Measurements from ENCODE around the gene RDX. TPM values are rescaled to one million over a fixed set of nuclear protein-coding genes. Genes with fewer than 3 reads are reported as not detected.

The RDX gene
- total and polyA plus RNA-seq, 2 of the 8 experiments (the other 6 are each of a cell fraction or from before 2014, with no cell fraction given), result 27.4 to 100 TPM

DNA sequence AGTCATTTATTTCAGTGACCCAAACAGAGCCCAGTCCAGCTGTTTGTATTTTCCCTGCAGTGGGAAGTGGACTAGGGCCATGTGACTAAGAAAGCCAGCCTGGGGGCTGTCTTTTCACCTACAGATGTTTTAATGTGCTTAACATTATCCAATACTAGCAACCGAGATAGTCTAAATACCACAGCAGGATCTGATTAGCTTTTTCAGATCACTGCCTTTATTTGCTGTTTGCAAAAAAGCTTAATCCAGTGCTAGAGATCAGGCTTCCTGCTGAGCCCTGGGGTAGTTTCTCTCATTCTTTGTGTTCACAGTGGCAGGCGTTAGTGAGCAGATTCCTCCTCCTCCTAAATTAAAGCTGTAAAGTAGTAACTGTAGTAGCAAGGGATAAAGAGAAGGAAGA is 168.3 kb downstream of the RDX start (continued):
- TF ChIP-seq, protein P1, sequence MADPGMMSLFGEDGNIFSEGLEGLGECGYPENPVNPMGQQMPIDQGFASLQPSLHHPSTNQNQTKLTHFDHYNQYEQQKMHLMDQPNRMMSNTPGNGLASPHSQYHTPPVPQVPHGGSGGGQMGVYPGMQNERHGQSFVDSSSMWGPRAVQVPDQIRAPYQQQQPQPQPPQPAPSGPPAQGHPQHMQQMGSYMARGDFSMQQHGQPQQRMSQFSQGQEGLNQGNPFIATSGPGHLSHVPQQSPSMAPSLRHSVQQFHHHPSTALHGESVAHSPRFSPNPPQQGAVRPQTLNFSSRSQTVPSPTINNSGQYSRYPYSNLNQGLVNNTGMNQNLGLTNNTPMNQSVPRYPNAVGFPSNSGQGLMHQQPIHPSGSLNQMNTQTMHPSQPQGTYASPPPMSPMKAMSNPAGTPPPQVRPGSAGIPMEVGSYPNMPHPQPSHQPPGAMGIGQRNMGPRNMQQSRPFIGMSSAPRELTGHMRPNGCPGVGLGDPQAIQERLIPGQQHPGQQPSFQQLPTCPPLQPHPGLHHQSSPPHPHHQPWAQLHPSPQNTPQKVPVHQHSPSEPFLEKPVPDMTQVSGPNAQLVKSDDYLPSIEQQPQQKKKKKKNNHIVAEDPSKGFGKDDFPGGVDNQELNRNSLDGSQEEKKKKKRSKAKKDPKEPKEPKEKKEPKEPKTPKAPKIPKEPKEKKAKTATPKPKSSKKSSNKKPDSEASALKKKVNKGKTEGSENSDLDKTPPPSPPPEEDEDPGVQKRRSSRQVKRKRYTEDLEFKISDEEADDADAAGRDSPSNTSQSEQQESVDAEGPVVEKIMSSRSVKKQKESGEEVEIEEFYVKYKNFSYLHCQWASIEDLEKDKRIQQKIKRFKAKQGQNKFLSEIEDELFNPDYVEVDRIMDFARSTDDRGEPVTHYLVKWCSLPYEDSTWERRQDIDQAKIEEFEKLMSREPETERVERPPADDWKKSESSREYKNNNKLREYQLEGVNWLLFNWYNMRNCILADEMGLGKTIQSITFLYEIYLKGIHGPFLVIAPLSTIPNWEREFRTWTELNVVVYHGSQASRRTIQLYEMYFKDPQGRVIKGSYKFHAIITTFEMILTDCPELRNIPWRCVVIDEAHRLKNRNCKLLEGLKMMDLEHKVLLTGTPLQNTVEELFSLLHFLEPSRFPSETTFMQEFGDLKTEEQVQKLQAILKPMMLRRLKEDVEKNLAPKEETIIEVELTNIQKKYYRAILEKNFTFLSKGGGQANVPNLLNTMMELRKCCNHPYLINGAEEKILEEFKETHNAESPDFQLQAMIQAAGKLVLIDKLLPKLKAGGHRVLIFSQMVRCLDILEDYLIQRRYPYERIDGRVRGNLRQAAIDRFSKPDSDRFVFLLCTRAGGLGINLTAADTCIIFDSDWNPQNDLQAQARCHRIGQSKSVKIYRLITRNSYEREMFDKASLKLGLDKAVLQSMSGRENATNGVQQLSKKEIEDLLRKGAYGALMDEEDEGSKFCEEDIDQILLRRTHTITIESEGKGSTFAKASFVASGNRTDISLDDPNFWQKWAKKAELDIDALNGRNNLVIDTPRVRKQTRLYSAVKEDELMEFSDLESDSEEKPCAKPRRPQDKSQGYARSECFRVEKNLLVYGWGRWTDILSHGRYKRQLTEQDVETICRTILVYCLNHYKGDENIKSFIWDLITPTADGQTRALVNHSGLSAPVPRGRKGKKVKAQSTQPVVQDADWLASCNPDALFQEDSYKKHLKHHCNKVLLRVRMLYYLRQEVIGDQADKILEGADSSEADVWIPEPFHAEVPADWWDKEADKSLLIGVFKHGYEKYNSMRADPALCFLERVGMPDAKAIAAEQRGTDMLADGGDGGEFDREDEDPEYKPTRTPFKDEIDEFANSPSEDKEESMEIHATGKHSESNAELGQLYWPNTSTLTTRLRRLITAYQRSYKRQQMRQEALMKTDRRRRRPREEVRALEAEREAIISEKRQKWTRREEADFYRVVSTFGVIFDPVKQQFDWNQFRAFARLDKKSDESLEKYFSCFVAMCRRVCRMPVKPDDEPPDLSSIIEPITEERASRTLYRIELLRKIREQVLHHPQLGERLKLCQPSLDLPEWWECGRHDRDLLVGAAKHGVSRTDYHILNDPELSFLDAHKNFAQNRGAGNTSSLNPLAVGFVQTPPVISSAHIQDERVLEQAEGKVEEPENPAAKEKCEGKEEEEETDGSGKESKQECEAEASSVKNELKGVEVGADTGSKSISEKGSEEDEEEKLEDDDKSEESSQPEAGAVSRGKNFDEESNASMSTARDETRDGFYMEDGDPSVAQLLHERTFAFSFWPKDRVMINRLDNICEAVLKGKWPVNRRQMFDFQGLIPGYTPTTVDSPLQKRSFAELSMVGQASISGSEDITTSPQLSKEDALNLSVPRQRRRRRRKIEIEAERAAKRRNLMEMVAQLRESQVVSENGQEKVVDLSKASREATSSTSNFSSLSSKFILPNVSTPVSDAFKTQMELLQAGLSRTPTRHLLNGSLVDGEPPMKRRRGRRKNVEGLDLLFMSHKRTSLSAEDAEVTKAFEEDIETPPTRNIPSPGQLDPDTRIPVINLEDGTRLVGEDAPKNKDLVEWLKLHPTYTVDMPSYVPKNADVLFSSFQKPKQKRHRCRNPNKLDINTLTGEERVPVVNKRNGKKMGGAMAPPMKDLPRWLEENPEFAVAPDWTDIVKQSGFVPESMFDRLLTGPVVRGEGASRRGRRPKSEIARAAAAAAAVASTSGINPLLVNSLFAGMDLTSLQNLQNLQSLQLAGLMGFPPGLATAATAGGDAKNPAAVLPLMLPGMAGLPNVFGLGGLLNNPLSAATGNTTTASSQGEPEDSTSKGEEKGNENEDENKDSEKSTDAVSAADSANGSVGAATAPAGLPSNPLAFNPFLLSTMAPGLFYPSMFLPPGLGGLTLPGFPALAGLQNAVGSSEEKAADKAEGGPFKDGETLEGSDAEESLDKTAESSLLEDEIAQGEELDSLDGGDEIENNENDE (IDR thresholded peaks at IDR 0.05; ENCODE audit: insufficient replicate concordance, low read length), result peak; percentile 87
- TF ChIP-seq JUND (IDR thresholded peaks at IDR 0.05; ENCODE audit: low read length) (no peak), BCL11A (IDR thresholded peaks at IDR 0.05; ENCODE audit: low read depth in 2 of 2, low read length in 2 of 2) (peak in 1 of 2 experiments; percentile 51), TEAD4 (IDR thresholded peaks at IDR 0.05; ENCODE audit: low read depth, low read length) (peak; percentile 25; the same call in 1 of the 2 replicates), SAP30 (IDR thresholded peaks at IDR 0.05; ENCODE audit: insufficient read depth, insufficient replicate concordance, low read length) (no peak)

Data from H1 (cell line).